Measurements from ENCODE around the gene ASPA.
"Not testable (repeated sequence)": the region's sequence is repeated elsewhere in the genome, so short reads cannot be mapped to it uniquely, and the experiment has no call there.

Gene ASPA

DNA sequence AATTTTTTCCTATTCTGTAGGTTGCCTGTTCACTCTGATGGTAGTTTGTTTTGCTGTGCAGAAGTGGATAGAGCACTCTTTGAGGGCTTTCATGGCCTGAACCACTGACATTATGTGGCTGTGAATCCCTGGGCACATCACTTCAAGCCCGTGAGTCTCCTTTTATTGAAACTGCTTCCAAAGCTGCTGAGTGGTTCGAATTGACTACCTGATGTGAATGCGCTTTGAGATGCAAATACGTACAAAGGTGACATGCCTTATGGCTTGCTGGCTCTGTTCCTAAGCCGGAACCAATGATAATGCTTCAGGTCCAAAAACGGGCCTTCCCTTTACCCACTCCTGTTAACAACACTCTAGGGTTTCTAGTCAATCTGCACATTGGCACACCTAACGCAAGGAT lies 34.3 kb downstream of the ASPA start:
- DNase-seq = no peak

DNA sequence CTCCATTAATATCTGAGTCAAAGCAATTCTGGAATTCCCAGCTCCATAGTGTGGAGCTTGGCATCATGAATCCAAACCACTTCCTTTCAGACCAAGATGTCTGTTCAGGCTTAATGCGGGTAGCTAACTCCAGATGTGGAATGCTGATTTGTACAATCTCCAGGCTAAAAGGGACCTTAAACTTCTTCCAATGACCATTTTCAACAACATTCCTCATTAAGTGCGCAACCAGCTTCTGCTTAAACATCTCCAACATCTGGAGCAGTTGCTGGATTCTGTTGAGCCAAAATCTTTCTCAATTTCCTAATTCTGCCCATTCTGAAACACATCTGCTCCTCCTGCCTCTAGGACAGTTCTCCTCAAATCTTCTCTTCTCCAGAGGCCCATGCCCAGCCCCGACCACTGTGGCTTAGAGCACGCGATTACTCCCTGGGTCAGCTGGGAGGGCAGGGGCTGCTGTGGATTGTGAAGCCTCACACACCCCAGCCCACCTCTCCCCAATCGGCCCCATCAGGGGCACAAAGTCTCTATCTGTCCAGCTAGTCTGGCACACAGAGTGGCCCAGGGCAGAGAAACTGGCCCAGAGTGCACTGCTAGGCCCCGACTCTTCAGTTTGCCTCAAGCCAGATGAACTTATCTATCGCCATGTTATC lies 36.2 kb downstream of the ASPA start:
- DNase-seq = no peak

GRCh38 chr17:3512505-3513171 lies 36.8 kb downstream of the ASPA start:
- DNase-seq = no peak

DNA sequence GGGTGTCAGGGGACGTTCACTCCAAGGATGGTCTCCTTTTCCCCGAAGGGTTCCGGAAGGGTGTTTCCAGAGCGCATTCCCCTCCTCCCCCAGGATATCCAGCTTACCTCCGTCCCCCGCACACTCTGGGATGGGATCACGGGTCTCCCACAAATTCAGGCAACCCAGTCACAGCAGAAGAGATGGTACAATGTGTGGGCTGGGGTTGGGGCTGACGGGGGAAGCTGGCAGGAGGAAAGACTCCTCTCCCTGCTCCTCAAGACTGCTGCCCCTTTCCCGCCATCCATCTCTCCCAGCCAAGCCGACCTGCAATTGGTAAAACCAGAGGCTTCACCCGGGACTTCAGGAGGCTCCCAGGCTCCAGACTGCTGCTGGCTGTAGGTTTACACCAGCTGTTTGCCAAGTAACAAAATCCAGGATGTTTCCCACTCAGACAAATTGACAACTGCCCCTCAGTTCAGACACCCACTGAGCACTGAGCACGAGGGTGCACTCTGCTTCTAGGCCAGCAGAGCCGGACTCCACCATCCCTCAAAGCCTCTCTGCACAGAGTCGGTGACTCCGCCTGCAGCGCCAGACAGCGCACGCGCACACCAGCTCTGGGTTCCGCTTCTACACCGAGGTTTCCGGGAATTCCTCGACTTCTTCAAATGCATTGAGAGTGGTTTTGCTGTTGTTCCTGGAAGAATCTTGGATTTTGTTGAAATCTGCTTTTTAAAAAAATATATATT lies 37.7 kb downstream of the ASPA start:
- DNase-seq = no peak

- not testable (repeated sequence) for DNase-seq
Measured at GRCh38 chr17:3514167-3514566, 38.4 kb downstream of the ASPA start.

- DNase-seq = no peak
Measured at GRCh38 chr17:3514873-3515272, 39.1 kb downstream of the ASPA start.

DNA sequence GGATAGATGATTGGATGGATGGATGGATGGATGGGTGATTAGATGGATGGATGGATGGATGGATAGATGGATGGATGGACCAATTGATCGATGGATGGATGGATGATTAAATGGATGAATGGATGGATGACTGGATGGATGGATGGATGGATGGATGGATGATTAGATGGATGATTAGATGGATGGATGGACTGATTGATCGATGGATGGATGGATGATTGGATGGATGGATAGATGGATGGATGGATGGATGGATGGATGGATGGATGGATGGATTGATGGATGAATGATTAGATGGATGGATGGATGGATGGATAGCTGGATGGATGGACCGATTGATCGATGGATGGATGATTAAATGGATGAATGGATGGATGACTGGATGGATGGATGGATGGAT lies 43.7 kb downstream of the ASPA start:
- DNase-seq = not testable (repeated sequence)

DNA sequence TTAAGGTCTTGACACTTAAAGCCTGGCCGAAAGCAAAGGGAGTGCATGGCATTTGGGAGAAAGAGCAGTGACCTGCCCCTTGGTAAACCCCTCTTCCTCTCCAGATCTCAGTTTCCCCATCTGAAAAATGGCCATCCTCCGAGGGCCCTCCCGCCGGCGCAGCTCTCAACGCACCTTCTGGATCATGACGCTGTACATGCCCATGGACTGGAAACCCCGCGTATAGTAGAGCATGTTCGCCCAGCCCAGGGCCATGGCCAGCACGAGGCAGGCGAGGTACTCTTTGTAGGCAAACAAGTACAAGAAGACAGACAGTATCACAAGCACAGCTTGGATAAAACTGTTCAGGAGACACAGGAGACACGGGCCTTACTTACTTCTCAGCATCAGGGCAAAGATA lies 48.2 kb downstream of the ASPA start:
- DNase-seq = no peak

DNA sequence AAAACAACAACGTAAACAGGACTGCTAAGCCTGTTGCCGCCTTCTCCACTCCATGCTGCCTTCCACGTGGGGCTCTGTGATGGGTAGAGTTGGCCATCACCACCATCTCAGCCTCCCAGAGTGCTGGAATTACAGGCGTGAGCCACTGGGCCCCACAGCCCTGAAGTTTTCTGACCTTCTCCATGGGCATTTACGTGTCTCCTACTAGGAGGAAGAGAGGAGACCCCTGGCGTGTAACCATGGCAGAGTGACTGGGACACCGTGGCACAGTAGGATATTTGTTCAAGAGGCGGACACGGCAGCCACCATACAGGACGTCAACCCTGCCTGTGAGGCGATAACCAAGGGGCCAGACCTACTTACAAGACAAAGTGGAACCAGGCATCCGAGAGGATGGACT lies 50.7 kb downstream of the ASPA start:
- no peak for DNase-seq

DNA sequence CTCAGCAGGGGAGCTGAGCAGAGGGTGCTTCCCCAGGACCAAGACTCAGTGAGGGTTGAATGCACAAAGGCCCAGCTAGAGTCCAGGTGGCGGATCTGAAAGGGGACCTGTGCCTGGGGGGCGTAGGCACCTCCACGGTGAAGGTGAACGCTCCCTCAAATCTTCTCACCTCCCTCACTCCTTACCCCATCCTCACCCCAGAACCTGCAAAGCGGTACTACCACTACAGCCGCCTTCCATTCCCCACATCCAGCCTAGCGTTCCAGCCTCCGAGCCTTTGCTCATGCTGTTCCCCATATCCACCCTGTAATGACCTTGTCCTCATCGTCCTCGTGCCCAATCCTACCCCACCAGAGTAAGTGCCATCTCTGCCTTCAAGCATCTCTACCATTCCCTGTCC lies 51.2 kb downstream of the ASPA start:
- DNase-seq = no peak

- no peak for DNase-seq
Measured at GRCh38 chr17:3527468-3527867, 51.7 kb downstream of the ASPA start.

GRCh38 chr17:3527896-3528295 lies 52.1 kb downstream of the ASPA start:
- DNase-seq = no peak

DNA sequence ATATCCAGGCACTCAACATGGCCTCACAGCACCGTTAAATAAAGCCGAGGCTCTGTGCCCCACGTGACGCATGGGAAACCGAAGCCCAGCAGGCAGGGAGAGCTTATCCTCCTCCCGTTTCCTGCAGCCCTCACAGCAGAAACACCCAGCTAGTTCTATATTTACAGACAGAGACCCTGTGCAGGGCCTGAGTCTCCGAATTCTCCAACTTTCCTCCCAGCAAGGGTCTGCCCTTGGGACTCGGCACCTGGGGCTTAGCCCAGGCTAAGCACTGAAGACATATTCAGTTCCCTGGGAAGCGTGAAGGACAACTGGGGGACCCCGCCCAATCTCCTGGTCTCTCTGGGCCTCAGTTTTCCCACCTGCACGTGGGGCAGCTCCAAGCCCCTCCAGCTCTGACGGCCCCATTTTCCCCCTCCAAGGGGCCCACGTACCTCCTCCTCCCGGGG lies 52.6 kb downstream of the ASPA start:
- no peak for DNase-seq

DNA sequence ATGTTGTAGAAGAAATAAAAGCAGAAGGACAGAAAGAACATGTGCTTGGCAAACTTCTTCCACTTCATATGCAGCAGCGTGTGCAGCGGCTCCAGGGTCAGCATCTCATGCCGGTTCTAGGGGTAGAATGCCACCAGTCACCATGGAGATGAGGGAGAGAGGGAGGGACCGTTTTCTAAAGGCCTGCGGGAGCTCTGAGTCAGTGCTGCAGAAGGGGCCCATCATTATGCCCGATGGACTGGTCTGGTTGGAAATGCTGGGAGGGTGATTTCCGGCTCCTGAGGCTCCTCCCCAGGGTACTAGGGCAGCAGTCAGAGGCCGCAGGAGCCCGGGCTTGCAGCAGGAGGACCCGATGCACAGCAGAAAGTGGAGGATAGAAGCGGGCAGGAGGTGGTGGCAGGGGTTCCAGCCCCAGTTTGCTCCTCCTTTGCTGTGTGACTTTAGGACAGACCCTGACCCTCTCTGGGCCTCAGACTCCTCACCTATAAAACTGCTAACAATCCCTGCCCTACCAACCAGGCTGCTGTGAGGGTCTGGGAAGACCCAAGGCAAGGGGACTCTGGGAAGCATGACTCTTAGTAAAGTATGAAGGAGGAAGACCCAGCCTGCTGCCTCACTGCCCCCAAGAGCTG lies 53.2 kb downstream of the ASPA start:
- DNase-seq = no peak

DNA sequence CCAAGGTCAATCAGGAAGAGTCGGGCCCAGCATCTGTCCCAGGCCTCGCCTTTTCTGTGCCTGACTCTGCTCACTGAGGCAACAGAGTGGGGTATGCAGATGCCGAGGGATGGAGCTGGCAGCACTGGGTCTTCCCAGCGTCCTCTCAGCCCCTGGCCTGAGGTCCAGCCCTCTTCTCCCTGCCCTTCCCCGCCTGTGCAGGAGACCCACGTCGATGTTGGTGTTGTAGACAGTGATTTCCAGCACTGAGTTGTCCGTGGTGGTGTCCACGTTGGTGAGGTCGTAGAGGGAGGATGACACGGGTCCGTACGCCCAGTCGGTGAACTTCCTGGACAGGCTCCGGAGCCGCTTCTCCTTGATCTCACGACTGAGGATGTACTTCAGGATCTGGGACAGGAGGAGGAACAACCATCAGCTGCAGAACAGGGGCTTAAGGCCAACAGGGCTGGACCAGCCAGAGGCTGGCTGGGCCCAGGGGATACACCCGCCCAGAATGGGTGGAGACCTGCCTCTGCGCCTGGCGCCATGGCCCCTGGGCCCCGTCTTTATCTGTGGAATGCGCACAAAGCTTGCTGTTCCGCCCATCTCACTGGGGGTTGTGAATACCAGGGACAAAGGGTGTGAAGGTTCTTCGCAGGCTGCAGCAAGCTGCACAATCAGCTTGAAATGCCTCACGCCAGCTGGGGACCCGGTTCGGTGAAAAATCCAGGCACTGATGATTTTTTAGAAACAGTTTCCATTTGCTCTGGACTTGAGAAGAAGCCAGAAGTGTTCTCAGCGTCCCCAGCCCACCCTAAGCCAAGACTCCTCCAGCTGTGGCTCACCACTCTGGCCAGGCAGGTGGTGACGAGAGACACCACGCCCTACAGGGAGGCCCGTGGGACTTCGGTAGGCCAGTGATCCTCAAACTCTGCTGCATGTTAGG lies 54.3 kb downstream of the ASPA start:
- DNase-seq = no peak

- no peak for DNase-seq
Measured at GRCh38 chr17:3531266-3532101, 55.7 kb downstream of the ASPA start.

DNA sequence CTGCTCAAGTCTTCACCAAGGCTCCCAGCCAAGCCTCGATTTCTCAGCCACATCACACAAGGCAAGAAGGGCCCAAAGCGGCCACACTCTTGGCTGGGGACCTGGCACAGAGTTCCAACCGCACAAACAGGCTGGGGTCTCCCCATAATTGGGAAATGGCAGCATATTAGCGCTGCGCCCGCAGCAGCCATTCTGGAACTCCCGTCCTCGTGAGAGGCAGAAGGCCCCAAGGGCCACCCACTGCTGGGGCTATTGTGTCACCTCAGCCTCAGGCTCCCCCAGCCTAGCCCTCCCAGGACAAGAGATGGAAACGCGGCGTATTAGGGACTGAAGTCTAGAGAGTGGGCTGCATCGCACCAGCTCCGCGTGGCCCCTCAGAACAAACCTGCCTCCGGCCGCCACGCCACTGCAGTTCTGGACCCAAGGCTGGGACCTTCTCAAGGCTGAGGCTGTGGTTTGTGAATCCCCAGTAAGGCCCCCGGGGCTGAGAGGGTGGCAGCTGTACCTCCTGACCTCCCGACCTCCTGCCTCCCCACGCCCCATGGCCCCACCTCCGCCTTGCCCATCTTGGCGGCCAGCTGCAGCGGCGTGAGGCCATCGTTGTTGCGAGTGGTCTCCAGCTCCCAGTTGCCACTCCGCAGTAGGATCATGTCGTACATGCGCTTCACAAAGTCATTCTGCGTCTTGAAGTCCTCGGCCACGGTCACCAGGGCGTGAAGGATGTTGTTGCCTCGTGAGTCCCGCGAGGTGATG lies 56.5 kb downstream of the ASPA start:
- DNase-seq = no peak

DNA sequence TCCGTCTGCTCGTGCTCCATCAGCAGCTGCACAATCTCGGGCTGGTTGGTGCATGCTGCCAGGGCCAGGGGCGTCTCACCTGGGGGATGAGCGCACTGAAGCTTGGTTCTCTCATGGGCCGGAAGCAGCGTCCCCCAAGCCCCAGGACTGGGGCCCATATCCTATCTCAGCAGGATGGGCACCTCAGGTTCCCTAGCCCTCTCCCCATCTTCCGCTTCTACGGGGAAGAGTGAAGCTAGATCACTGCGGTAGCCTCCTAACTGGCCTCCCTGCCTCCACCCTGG lies 57.0 kb downstream of the ASPA start:
- no peak for DNase-seq

GRCh38 chr17:3533752-3534151 lies 58.0 kb downstream of the ASPA start:
- DNase-seq = no peak

GRCh38 chr17:3534881-3535252 lies 59.1 kb downstream of the ASPA start:
- no peak for DNase-seq
